Effector memory CD4-positive, alpha-beta T cell (primary cell): ENCODE data around the gene MED12.
A peak's percentile ranks its signal among the peaks of the same experiment; 100 is the strongest.

Experiments used
- DNase-seq, 3 donors: peaks; one replicate each; pipeline ENCODE4 v3.0.0-alpha.2; 2020
- H3K27ac ChIP-seq: 2 replicates; pipeline ENCODE4 v1.7.0; 2013; ENCODE audit warnings: mild to moderate bottlenecking, low read length, moderate library complexity; ENCODE audit not compliant: insufficient read depth, poor library complexity, severe bottlenecking
- H3K27me3 ChIP-seq: replicated peaks from 2 replicates; pipeline ENCODE4 v1.7.0; 2013; ENCODE audit warnings: mild to moderate bottlenecking, low read length; ENCODE audit not compliant: insufficient read depth, control insufficient read depth, poor library complexity, severe bottlenecking
- H3K36me3 ChIP-seq: 2 replicates; pipeline ENCODE4 v1.7.0; 2013; ENCODE audit warnings: mild to moderate bottlenecking, low read length, moderate library complexity; ENCODE audit not compliant: control insufficient read depth, insufficient read depth
- H3K4me1 ChIP-seq: 2 replicates; pipeline ENCODE4 v1.7.0; 2013; ENCODE audit warnings: low read length, mild to moderate bottlenecking; ENCODE audit not compliant: control insufficient read depth, insufficient read depth, poor library complexity, severe bottlenecking
- H3K4me3 ChIP-seq: 2 replicates; pipeline ENCODE4 v1.7.0; 2013; ENCODE audit warnings: low read length, low read depth, mild to moderate bottlenecking; ENCODE audit not compliant: insufficient read depth, poor library complexity, severe bottlenecking
- H3K9me3 ChIP-seq: 2 replicates; pipeline ENCODE4 v1.7.0; 2013; ENCODE audit warnings: mild to moderate bottlenecking, low read length, moderate library complexity; ENCODE audit not compliant: control insufficient read depth
- total RNA-seq, 3 donors: gene quantifications; one replicate each; lab custom pipeline; 2026; lab: John Stamatoyannopoulos, UW

The MED12 gene
- 66.1 to 108 (median 98.2) reads per million in 3 donors for total RNA-seq

DNA sequence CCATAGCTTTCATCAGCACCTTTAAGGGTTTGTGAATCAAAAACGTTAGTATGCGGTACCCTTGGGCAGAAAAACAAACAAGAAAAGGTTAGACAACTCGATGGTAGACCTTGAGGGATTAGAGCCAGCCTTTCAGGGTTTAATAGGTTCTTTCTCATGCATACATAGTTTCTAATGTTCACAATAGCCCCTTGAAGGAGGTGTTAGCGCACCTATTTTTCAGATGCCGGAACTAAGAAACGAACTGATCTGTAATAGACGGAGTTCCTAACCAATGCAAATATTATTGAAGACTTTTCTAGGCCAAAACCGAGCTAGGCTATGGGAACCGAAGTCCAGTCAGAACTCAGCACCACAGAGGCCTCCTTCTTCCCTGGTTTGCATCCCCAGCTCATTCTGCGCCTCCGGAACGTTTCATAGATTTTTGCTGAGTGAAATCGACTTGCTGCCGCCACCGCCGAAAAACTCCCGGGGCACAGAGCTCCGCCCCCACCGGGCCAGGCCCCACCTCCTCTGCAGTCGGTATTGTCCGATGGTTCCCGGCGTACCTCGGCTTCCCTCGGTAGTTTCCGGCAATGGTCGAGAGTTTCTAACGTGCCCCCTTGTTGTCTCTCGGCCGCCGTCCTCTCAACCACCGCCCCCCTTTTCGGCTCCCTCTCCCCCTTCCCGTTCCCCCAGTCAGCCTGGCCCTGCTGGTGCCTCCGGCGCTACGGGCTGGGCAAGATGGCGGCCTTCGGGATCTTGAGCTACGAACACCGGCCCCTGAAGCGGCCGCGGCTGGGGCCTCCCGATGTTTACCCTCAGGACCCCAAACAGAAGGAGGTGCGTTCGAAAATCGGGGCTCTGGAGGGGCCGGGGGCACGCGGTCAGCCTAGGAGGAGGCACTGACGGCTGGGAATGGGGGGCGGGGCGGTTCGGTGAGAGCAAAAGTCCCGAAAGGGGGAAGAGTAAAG is at the start of gene MED12:
TSS of gene MED12 (plus strand) at position 565 of the 953 bp plus-strand sequence. CDS start at position 724, 159 bp downstream.
- peak; percentile 63 to 70 (median 68) for DNase-seq
- H3K27me3 ChIP-seq, result no peaks in the 10 kb centered on the region
- peak within 1 kb of the TSS; percentile 91 for H3K27ac ChIP-seq
- H3K9me3 ChIP-seq, result no peaks in the 10 kb centered on the region
- peaks cover 12% of the 10 kb centered on the region for H3K4me1 ChIP-seq
- H3K4me3 ChIP-seq, result peak within 1 kb of the TSS; percentile 86
- H3K36me3 ChIP-seq, result peaks cover 25% of the 10 kb centered on the region

DNA sequence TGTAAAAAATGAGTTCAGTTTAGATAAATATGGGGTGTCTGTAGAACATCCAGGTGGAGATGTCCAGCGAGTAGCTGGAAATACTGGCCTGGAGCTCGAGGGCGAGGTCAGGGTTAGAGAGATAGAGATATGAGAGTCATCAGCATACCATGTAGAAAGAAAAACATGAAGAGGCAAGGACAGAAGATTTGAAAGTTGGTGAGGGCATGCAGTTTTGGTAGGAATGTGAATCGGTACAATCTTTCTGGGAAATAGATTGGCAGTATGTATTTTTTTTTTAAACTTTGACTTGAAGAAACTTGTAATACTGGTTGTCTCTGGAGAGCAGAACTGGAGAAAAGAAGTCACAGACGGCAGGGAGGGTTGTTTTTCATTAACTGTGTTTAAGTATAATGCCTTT is 47.9 kb upstream of the MED12 start:
- DNase-seq, result no peak
- Histone ChIP-seq H3K4me1 (no peaks in the 10 kb centered on the region), H3K4me3 (no peak overlapping the region), H3K9me3 (no peaks in the 10 kb centered on the region), H3K27me3 (no peaks in the 10 kb centered on the region), H3K27ac (no peak overlapping the region), H3K36me3 (no peaks in the 10 kb centered on the region)

DNA sequence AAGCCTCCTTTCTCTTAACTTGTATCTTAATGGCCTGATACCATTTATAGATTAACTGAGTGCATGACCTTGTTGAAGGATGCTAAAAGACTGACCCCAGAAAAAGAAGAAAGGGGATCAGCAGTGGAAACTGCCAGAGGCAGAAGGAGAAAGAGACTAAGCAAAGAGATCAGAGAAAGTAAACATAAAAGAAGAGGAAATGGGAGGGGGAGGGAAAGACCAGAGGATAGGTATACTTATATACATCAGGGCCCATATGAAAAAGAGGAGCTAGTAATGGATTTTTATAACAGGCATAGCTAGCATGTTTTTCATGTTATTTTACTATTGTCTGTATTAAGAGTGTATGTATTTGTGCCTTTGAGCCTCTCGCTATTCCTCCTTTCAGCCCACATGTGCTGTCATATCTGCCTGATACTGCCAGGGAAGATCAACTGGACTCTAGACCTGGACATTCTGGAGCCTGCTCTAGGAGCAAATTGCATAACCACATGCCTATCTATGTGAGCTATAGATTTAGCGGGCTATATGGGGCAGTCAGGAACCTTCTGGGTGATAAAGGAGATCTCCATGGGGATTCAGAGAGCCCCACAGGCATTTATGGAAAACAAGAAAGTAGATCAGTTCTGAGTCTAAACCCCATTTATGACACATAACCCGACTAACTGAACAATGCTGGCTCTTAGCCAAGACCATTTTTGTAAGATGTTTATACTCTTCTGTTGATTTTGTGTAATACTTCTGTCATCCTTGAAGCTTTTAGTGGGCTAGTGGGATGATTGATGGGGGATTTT is 36.9 kb upstream of the MED12 start:
- no peaks in the 10 kb centered on the region for H3K4me1 ChIP-seq
- H3K36me3 ChIP-seq, result no peaks in the 10 kb centered on the region
- no peaks in the 10 kb centered on the region for H3K27me3 ChIP-seq
- H3K4me3 ChIP-seq, result no peak overlapping the region
- H3K9me3 ChIP-seq, result no peaks in the 10 kb centered on the region
- no peak overlapping the region for H3K27ac ChIP-seq
- DNase-seq, result no peak

DNA sequence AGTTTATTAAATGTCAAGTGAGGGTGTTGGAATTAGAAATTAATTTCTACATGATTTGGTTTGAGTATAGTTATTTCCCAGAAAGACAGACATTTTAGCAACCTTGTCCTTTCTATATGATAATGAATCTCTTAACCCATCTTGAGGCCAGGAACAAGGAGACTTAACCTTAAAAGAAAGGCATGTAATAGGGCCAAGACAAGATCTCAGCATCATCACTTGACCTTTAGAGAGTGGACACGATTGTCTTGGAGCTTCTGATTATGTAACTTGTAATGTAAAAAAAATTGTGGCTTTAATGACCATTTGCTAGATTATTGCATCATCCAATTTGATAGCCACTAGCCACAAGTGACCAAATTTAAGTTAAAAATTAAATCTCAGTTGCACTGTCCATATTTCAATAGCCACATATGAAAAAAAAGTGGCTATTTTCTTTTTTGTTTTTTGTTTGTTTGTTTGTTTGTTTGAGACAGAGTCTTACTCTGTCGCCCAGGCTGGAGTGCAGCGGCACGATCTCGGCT is 36.2 kb upstream of the MED12 start:
- no peak for DNase-seq
- Histone ChIP-seq H3K27ac (no peak overlapping the region), H3K36me3 (no peaks in the 10 kb centered on the region), H3K4me3 (no peak overlapping the region), H3K4me1 (no peaks in the 10 kb centered on the region), H3K27me3 (no peaks in the 10 kb centered on the region), H3K9me3 (no peaks in the 10 kb centered on the region)

DNA sequence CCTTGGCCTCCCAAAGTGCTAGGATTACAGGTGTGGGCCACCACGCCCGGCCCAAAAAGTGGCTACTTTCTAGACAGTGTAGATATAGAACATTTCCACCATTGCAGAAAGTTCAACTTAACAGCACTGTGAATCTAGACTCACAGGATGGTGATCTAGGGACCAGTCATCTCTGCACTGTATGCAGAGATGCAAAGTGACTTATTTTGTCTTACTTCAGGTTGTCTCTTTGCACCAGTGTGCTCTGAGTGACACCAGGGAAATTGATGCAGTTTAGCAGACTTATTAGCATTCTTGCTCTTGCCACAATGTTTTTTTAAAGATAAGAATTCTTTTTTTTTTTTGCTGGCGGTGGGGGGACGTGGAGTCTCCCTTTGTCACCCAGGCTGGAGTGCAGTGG is 35.6 kb upstream of the MED12 start:
- H3K27ac ChIP-seq, result no peak overlapping the region

DNA sequence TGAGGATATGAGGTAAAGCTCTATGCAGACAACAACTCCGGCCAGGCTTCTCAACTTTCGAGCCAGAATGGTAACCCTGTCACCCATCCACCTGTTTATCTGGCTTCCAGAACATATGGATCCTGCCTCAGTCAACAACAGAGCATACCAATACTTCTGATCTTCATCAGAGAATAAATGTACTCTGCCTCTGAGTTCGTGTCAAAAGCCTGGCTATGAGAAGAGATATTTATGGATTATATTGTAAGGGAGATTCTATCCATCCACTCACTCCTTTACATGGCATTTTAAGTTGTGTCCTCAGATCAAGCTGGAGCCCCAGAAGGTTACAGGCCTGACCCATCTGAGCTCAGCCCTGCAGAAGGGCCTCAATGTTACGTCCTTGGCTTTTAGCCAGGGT is 32.5 kb upstream of the MED12 start:
- Histone ChIP-seq H3K4me3 (no peak overlapping the region), H3K27ac (no peak overlapping the region), H3K9me3 (no peaks in the 10 kb centered on the region), H3K27me3 (no peaks in the 10 kb centered on the region), H3K36me3 (no peaks in the 10 kb centered on the region), H3K4me1 (no peaks in the 10 kb centered on the region)
- DNase-seq, result no peak

More for the DNA sequence above, 35.6 kb upstream of the MED12 start:
- Histone ChIP-seq H3K36me3 (no peaks in the 10 kb centered on the region), H3K27me3 (no peaks in the 10 kb centered on the region), H3K9me3 (no peaks in the 10 kb centered on the region), H3K4me1 (no peaks in the 10 kb centered on the region), H3K4me3 (no peak overlapping the region)
- DNase-seq, result no peak

DNA sequence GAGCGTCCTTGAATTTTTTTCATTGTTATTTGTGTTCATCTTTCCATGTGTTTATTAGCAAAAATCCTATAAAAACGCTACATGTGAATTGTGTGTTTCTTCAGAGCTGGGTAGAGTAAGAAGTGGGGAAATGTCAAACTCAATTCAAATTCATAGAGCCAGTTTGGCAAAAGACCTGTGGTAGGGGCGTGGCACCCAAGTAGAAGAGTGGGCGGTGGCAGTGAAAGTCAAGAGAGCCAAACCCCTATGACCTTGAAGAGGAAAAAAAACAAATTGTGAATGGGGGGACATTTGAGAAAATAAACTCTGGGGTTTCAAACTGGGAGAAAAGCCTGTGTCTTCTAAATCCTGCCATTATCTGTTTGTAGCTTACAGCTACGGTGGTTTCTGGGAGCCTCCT is 27.1 kb upstream of the MED12 start:
- H3K36me3 ChIP-seq, result no peaks in the 10 kb centered on the region
- no peak overlapping the region for H3K27ac ChIP-seq
- H3K9me3 ChIP-seq, result no peaks in the 10 kb centered on the region
- DNase-seq, result no peak
- peaks cover under 1% of the 10 kb centered on the region for H3K4me1 ChIP-seq
- H3K27me3 ChIP-seq, result no peaks in the 10 kb centered on the region
- H3K4me3 ChIP-seq, result no peak overlapping the region

DNA sequence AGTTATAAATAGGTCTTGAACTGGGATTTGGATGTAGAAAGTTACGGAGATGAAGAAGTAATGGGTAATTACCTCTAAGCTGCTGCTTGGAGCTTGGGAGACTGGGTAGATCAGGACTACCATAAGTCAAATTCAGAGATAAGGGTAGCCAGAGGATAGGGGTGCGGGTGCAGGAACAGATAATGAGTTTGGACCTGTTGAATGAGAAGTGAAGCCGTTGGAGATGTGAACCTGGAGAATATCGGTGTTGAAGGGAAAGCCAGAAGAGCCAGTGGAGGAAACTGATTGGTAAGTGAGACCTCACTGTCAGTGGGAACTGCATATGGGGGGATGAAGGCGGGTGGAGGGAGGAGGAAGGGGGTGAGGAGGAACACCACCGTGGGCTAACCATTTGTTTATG is 23.4 kb upstream of the MED12 start:
- H3K9me3 ChIP-seq, result no peaks in the 10 kb centered on the region
- no peak for DNase-seq
- peaks cover 17% of the 10 kb centered on the region for H3K4me1 ChIP-seq
- no peak overlapping the region for H3K27ac ChIP-seq
- H3K36me3 ChIP-seq, result no peaks in the 10 kb centered on the region
- peak overlapping the region; percentile 66 for H3K4me3 ChIP-seq
- H3K27me3 ChIP-seq, result no peaks in the 10 kb centered on the region

DNA sequence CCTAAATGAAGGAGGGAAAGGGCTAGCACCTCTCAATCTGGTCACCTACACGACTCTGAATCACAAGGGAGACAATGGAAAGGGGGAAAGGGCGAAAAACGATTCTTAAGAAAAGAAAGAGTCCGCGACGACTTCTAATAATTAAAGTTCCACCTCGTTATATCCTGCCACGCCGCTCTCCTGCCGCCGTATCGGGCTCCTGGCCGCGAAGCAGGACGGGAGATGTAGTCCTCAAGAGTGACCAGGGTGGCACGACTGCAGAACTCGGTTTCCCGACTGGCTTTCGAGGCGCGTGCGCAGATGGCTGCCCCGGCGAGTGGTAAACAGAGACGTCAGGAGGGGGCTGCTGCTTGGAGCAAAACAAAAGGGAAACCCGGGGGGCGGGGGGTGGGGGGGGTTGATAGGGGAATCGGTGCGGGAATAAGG is 22.8 kb upstream of the MED12 start, which contains the start of gene FOXO4:
TSS of gene FOXO4 (plus strand) at position 297 of the 426 bp plus-strand sequence. CDS start 678 bp downstream, outside the sequence.
- H3K27me3 ChIP-seq, result no peaks in the 10 kb centered on the region

More for the DNA sequence above, 22.8 kb upstream of the MED12 start, which contains the start of gene FOXO4:
- Histone ChIP-seq H3K4me3 (peak within 1 kb of the TSS; percentile 66), H3K36me3 (no peaks in the 10 kb centered on the region), H3K9me3 (no peaks in the 10 kb centered on the region), H3K4me1 (peaks cover 17% of the 10 kb centered on the region), H3K27ac (peak within 1 kb of the TSS; percentile 75)
- peak; percentile 79 to 86 (median 84) for DNase-seq
